ENCODE data around the gene NPC2.

NPC2 gene

DNA sequence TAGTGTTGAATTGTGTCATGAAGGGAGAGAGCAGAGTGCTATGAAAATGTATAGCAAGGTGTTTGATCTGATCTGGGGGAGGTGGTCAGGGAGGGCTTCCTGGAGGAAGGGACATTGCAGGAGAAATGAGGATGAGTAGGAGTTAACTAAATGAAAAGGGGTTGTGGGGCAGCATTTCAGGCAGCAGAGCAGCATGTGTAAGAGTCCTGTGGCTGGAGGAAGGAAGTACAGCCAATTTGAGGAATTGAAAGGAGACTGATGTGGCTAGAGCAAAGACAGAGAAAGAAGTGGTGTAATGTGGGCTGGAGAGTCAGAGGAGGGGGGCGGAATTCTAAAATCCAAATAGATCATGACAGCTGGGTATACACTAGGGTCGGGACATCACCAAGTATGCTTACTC, 20.5 kb downstream of the NPC2 start:
- DNase-seq (ENCODE audit: low read depth) = no peak
- H3K4me3 ChIP-seq (replicated peaks; ENCODE audit: low read depth, low read length) = no peak overlapping the region
- TF ChIP-seq, protein P1, sequence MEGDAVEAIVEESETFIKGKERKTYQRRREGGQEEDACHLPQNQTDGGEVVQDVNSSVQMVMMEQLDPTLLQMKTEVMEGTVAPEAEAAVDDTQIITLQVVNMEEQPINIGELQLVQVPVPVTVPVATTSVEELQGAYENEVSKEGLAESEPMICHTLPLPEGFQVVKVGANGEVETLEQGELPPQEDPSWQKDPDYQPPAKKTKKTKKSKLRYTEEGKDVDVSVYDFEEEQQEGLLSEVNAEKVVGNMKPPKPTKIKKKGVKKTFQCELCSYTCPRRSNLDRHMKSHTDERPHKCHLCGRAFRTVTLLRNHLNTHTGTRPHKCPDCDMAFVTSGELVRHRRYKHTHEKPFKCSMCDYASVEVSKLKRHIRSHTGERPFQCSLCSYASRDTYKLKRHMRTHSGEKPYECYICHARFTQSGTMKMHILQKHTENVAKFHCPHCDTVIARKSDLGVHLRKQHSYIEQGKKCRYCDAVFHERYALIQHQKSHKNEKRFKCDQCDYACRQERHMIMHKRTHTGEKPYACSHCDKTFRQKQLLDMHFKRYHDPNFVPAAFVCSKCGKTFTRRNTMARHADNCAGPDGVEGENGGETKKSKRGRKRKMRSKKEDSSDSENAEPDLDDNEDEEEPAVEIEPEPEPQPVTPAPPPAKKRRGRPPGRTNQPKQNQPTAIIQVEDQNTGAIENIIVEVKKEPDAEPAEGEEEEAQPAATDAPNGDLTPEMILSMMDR (IDR thresholded peaks at IDR 0.05; ENCODE audit: low read length, missing control alignments) = no peak

GRCh38 chr14:74469548-74470518, 23.3 kb downstream of the NPC2 start:
- no peak overlapping the region for H3K4me3 ChIP-seq (replicated peaks; ENCODE audit: low read depth, low read length)
- DNase-seq (ENCODE audit: low read depth) = no peak
- TF ChIP-seq, protein P1 (IDR thresholded peaks at IDR 0.05; ENCODE audit: low read length, missing control alignments) = no peak

- no peak overlapping the region for H3K4me3 ChIP-seq (replicated peaks; ENCODE audit: low read depth, low read length)
- TF ChIP-seq, protein P1 (IDR thresholded peaks at IDR 0.05; ENCODE audit: low read length, missing control alignments) = no peak
- DNase-seq (ENCODE audit: low read depth) = no peak
Measured at GRCh38 chr14:74468513-74468912, 24.6 kb downstream of the NPC2 start.

DNA sequence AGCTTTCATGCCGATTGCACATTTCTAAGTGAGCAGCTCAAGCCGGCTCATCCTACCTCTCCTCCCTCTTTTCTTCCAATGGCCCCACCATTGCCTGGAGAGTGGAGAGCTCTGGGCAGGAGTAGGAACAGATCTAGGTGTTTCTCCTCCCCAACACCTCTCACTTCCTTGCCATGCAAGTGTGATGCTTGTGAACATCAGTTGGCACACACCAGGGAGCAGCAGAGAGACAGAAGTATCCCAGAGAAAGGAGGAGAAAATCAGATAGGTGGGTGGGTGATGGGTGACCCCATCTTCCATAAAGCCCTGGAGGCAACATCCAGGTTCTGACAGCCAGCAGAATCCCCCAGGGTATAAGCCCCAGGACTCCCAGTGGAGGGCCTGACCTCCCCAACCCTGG, 27.8 kb downstream of the NPC2 start:
- DNase-seq (ENCODE audit: low read depth) = no peak
- TF ChIP-seq, protein P1 (IDR thresholded peaks at IDR 0.05; ENCODE audit: low read length, missing control alignments) = no peak
- H3K4me3 ChIP-seq (replicated peaks; ENCODE audit: low read depth, low read length) = no peak overlapping the region

DNA sequence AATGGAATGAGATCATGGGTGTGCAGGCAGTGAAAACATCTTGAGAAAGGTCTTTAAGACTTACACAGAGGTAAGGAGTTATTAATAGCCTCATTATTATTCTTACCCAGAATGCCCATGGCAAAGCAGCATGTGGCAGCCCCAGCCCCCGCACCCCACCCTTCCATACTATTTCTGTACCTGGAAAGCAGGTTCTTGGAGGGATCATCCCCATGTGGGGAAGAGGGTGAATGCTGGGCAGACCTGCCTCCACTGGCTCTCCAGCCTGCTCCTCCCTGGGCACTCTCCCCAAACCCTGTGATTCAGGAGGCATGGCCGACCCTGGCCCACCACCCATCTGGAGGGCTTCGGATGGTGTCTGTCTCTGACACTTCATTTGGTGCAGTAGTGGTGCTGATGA, 28.3 kb downstream of the NPC2 start:
- TF ChIP-seq, protein P1 (IDR thresholded peaks at IDR 0.05; ENCODE audit: low read length, missing control alignments) = no peak
- no peak for DNase-seq (ENCODE audit: low read depth)
- H3K4me3 ChIP-seq (replicated peaks; ENCODE audit: low read depth, low read length) = no peak overlapping the region

DNA sequence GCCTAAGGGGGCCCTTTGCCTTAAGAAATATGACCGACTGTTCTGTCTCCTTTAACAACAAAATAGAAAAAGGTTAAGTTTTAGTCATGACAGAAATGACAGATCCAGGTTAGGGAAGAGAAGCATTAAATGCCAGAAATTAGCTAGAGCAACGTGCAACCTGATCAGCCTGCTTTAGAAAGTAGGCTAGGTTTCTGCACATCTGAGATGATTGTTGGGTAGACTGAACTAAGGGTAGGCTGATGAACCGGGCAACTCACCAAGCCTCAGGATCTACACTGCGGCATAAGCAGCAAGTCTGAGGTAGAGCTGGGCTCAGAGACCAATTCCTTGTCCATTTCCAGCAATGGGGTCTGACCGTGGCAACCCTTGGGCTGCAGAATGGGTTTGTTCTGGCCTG, 29.4 kb downstream of the NPC2 start:
- H3K4me3 ChIP-seq (replicated peaks; ENCODE audit: low read depth, low read length) = no peak overlapping the region
- no peak for DNase-seq (ENCODE audit: low read depth)
- TF ChIP-seq, protein P1 (IDR thresholded peaks at IDR 0.05; ENCODE audit: low read length, missing control alignments) = no peak

Measured in fibroblast of pulmonary artery (primary cell).